DND-41 (cell line): ENCODE measurements around the gene ALDOA.

Experiments used
- CTCF ChIP-seq: IDR thresholded peaks from 2 replicates; pipeline ENCODE4 v1.5.1; 2012; ENCODE audit warnings: borderline replicate concordance, low read length, moderate library complexity, mild to moderate bottlenecking; ENCODE audit not compliant: poor library complexity, severe bottlenecking; ENCODE audit errors: extremely low read depth
- EZH2 ChIP-seq: IDR thresholded peaks from 3 replicates; pipeline ENCODE4 v1.6.1; 2012; ENCODE audit warnings: borderline replicate concordance, low read depth, mild to moderate bottlenecking, moderate library complexity, low read length, inconsistent platforms; ENCODE audit not compliant: severe bottlenecking

- TF ChIP-seq CTCF (no peak), EZH2 (no peak)
These were observed 39.1 kb upstream of the ALDOA start for GRCh38 chr16:30026449-30026848.
